HG03139 (cell line): ENCODE measurements around the gene LATS2.

Experiments used
- ATAC-seq: cut with Tn5 transposase; IDR thresholded peaks from one replicate; pipeline ENCODE4 v1.9.1; 2021; ENCODE audit not compliant: unreplicated experiment

LATS2 gene

DNA sequence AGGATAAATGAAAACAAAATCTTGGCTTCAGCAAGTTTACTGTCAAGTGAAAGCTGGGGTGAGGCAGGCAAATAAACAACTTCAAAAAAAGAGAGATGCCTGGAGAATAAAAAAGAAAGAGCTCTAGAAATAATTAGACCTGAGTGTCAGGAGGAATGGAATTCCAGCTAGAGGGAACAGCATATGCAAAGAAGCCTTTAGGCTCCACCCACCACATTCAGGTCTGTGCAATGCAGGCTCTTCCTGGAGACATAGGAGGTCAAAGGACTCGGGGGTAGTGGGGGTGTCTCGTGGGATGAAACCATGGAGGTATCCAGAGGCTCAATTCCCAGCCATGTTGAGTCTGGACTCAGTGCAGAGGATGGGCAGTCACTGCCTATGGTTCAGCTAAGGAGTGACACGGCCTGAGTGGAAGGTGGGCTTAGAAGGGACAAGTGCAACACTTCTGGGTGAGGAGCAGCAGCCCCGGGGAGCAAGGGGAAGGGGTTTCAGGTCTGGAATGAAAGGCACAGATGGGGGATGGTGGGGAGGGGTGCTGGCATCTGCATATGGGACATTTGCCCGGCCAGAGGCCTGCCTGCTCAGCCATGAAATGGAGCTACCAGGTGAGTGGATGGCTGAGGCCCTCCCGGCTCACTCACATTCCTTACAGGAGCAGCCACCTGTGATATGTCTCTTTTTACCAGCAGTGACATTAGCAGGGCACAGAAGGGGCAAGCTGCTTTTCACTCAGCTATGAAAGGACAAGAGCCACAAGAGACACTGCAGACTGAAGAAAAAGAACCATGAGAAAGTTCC lies 12.3 kb downstream of the LATS2 start:
- ATAC-seq = no peak

DNA sequence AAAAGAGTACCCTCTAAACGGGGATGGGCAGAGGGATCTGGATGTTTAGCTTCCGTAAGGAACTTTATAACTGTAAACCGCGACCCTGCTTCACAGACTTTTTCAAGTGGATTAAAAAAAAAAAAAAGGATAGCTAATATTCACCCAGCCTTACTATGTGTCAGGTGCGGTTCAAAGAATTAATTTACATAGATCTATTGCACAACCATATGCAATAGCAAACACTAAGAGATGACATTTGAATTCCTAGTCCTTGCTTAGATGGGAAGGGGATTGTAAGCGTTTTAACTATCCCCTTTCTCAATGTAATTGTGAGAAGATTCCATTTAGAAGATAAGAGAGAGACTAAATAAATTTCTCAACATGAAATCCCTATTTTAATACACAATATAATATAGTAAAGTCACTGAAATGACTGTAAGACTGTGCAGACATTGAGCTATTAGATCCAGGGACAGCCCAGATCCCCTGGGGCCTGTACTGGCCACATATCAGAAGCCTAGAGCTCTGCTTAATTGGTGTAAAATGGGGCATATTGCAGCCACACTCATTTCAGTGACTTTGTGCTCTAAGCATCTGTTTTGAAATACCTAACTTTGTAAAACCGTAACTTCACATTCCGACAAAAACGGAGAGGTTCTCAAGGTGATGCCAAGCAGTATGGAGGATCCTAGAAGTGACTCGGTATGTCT lies 13.6 kb downstream of the LATS2 start:
- no peak for ATAC-seq

DNA sequence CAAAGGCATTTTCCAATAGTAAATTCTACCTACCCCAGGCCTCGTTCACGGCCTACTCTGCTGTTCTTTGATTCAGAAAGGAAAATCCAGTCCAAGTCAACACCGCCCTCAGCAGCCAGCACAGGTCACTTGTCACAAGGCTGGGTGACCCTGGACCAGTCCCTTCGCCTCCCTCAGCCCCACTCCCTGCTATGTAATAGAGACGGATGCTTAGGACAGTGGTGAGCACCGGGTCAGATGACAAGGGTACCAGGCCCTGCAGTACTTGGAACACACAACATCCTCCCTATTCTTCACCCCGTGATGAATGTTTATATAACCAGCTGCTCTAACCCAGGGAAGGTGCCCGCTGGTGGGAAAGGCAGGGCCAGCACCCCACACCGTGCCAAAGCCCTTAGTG lies 14.3 kb downstream of the LATS2 start:
- ATAC-seq = no peak

DNA sequence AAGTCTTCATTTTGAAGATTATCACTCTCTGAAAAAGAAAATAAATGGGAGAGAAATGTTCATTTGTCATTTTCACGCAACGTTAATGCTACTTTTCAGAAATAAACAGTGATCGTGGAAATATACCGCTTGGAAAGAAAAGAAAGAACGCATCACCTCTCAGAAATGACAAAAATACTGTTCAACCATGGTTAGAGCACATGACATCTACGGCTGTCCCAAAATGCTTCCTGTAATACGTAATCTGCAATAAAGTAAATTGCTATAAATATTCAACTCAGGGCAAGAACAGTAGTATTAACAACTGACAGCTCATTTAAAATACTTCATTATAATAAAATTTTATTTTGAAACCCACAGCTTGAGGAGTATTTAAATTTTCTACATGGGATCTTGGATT lies 15.2 kb downstream of the LATS2 start:
- ATAC-seq = no peak

DNA sequence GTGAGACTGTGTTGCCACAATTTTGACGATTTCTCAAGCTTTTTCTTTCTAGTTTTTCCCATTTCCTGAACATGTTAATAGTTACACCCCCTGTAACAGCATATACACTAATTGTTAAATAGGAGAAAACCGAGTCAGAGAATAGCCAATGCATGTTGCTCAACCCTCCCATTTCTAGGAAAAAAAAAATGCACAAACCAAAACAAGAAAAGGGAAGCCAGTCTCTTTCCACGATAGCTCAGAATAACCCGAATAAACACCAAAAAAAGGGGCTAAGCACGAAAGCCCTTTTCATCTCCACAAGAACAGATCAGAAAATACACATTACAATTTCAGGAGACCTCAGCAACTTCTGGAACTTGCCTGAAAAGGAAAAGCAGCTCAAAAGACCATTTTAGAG lies 16.3 kb downstream of the LATS2 start:
- ATAC-seq = no peak

DNA sequence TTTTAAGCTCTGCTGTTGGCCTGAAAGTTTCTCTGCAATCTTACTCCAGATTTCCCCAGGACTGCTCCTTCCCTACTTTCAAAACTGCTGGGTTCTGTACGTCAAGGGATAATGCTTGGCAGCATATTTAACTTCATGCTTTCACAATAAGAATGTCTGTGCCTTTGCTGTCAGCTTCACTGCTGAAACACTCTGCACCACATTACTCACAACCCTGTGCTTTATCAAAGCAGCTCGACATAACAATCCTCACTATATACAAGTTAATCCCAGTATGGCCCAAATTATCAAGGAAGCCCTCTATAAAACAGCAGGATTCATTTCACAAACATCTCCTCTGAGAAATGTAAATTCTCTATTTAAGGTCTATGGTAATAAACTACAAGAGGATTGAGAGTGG lies 17.5 kb downstream of the LATS2 start:
- no peak for ATAC-seq

DNA sequence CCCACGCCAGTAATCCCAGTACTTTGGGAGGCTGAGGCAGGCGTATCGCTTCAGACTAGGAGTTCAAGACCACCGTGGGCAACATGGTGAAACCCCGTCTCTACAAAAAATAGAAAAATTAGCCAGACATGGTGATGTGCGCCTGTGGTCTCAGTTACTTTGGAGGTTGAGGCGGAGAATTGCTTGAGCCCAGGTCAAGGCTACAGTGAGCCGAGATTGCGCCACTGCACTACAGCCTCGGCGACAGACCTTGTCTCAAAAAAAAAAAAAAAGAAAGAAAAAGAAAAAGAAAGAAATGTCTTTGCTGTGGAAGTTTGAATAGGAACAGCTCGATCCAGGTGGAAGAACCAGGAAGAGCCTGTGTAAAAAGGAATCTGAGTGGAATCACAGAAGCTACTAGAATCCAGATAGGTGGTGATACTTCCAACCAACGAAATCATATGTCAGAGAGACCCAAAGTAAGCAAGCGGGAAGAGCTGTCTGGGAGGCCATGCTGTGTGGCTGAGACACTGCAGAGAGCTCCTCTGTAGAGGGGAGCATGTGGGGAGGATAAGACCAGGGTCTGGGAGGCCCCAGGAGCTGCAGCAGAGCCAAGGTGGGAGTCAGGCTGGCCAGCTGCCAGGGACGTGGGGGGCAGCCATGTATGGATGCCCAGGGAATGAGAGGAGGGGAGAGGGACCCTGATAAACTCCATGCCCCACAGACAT lies 21.1 kb downstream of the LATS2 start:
- no peak for ATAC-seq

DNA sequence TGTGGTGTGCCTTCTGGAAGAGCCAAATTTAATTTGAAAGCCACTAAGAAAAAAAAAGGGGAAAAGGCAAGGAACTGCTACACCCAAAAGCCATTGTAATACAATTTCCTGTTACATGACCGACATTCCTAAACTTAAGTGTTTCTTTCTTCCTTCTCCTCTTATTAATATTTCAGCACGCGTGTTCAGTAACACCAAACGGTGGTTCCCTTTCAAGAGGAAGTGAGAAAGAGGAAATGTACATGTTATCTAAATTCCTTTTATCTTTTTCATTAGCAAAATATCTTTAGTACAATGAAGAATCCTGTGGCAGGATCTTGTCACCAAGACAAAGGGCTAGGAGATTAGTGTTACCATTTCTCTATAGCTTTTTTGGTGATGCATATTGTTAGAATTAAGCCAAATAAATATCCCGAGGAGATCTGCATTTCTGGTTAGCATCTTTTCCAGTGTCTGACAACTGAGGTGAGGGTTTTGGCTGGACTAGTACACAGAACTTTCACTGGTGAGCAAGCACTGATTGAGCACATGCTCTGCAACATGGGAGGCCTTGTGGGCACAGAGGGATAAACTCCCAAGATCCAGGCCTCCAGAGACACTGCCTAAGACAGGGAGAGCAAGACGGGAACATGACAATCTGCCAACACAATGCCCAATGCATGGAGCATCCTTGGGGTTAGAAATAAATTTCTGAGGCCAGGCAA lies 22.1 kb downstream of the LATS2 start:
- no peak for ATAC-seq

DNA sequence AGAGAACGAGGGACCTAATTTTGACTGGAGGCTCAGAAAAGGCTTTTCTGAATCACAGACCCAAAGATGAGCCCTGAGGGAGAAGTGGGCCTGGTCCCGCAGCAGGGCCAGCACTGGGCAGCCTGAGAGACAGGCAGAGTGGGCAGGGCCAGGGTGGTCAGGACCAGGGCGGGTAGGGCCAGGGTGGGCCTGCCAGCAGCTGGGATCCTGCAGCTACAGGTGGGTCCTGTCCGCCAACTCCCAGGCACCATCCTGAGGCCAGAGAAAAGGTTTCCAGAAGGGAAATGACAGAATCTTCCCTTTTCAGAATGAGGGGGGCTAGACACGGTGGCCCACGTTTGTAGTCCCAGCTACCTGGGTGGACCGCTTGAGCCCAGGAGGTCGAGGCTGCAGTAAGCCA lies 23.7 kb downstream of the LATS2 start:
- no peak for ATAC-seq

DNA sequence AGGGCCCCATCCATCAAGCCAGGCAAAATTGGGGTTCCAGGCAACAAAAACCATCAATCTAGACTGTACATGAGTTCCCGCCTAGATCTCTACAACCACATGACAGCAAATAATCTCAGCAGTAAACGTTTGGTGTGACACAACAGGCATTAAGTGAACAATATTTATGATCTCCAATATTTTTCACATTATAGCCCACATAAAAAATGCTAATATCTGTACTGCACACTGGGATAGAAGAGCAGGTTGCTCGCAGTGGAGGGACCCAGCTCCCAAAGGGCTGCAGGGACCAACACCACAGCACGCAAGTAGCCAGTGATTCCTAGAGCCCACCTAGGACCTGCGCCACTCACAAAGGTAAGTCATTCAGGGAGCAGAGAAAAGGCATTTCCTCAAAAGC lies 25.9 kb downstream of the LATS2 start:
- ATAC-seq = no peak

DNA sequence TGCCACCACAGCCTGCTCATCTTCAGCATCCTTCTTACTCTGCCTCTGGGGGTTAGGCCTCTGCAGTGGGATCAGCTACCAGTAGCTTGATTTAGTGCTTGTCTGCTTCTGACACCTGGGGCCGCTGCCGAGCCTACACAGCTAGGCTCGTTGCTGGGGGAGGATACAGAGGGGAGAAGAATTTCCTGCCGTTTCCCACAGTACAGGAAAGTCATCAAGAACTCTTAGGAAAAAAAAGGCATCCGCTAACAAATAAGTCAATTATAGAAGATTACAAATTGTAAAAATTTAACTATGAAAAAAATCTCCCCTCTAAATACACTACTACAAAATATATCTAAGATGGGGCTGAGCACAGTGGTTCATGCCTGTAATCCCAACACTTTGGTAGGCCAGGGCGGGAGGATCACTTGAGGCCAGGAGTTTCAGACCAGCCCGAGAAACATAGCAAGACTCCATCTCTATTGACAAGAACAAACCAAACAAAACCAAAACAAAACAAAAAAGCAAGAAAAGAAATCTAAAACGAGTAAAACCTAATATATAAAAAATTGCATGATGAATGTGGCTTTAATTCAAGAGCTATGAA lies 26.7 kb downstream of the LATS2 start:
- ATAC-seq = no peak

DNA sequence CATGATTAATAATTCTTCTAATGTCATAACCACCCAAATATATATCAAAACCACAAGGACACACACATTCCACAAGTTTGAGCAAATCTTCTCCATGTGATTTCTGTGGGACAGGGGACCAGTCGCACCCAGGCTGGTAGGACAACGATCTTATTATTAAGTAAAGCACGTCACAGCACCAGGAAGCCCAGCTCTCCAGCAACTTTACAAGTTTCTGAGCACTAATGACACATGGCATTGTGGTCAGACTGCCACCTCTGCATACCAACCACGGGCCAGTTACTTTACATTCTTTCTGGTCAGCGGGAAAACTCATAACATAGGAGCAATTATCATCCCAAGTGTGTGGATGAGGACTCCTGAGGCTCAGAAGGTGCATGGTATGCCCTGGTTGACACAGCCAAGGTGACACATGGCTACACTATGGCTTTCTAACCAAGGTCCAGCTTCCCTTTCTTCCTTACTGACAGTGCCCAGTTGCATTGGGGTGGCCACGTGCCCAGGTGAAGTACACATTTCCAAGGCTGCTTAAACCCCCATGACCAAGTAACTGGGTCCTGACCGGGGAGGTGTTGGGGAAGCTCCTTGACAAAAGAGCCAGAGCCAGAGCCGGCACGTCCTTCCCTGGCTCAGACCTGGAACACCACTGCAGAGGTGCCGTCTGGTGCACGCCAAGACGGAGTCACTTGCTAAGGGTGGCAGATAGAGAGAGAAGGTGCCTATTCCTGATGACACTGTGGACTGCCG lies 27.4 kb downstream of the LATS2 start:
- no peak for ATAC-seq

DNA sequence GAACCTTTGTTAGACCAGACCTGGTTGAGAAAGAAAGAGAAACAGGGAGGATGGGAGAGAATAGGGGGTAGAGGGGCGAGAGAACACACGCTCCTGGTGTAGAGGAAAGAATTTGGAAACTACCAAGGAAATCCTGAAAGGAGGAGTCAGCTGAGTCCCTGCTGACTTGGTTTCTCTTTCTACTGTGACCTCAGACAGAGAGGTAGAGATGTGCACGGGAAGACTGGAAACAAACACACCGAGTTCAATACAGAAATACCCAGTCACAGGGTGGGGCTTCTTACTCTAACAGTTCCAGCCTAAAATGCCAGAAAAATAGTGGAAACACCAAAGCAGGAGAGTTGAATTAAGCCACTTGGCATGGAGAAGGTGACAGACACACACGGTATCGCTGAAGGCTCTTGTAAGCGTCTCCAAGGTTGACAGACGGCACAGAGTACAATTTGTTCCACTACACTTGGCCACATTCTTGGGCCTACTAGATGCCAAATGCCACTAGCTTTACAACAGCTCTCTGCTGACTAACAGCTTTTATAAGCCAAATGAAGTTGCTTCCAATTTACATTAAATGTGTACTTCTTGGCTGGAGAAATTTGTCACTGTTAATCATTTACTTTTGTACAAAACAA lies 28.1 kb downstream of the LATS2 start:
- no peak for ATAC-seq

DNA sequence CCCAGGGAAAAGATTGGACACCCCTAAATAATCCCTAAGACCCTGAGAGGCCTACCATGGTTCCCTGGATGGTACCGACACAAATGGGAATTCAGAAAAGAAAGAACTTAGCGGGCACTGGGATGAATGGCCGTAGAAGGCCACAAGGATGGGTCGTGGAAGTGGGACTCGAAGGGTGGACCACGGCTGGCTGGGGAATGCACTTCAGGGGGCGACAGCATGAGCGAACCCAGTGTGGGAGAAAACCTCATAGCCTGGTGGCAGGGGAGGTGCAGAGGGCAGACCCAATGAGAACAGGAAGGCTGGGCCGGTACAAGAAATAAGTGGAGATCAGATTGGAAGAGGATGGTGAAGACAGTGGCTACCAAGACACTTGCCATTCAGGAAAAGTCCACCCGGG lies 28.7 kb downstream of the LATS2 start:
- ATAC-seq = no peak

DNA sequence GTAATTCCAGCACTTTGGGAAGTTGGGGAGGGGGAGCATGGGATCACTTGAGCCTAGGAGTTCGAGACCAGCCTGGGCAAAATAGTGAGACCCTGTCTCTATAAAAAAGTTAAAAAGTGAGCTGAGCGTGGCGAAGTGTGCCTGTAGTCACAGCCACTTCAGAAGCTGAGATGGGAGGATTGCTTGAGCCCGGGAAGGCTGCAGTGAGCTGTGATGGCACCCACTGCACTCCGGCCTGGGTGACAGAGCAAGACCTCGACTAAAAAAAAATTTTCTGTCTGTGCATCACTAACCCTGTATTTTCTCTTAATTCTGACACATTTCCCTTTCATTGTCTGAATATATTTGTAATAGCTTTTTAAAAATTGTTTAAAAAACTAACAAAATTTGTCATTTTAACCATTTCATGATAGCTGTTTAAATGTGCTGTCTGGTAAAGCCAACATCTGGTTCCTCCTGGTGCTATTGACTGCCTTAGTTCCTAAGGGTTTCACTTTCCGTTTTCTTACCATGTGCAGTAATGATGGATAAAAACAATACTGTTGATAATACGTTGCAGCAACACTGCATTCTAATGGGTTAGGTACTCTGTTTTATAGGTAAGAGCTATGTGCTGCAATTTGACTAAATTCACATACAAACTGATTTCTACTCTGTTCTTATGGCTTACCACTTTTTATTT lies 29.7 kb downstream of the LATS2 start:
- no peak for ATAC-seq

DNA sequence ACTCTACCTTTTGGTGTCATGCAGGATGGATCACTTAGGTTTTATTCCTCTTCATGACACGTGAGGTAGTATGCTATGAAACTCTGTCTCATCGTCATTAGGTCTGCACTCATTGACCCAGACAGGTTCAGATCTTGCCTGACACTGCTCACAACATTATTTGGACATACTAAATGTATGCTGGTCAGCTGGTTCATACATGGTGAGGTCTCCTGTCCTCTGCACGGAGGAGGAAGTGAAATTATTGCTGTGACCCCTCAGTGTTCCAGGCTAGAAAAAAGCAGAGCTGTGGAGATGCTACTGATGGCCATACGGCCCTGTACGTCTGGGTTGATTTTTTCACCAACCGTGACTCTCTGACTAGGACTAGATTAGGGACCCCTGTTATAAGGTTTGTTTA lies 35.8 kb downstream of the LATS2 start:
- ATAC-seq = no peak

DNA sequence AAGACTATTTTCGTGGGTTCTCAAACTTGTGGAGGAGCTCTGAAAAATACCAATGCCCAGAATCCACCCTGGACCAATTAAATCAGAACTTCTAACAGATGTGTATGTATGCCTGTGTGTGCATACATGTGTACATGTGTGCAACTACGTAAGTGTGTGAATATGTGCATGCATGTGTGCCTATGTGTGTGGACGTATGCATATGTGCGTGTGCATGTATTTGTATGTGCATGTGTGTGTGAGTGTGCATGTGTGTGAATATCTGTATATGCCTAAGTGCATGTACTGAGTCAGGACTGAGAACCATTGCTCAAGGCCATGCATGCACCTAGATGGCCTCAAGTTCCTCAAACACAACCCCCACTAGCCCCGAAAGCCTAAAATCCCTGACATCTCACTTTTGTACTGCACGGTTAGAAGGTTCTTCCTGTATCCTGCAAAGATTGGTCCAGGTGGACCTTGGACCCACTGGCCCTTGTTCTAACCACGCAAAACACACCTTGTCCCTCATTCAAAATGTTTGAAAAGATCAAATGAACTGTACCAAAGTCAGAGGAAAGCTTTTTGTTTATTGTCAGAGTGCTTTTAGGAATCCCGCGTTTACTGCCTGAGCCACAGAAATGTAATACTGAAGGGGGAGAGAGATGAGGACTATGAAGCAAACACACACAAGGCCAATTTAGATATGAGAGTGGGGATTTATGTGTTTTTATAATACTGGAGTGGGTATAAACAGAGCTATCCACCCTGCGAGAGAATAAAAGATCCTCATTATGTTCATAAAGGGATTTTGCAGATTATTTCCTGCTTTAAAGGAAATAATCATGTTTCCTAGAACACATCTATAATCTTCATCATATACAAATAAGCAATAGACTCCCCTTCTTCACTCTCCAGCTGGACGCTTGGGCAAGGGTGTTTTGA lies 39.1 kb downstream of the LATS2 start:
- no peak for ATAC-seq

DNA sequence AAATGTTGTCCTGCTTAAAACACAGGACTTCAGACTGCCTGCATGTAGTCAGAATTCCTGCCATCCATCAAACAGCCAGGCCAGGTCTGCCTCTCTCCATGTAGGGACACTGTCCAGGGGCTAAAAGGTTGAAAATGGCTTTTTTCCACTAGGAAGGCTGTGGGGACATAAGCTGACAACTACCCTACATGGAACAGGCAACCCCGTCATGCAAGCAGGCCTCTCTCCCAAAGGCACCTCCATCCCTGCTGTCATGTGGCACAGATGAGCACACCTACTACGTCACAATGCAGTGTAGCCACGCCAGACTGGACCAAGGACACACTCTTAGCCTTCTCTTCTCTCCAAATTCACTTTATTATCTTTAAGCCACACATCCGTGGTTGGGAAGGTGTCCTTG lies 40.8 kb downstream of the LATS2 start:
- no peak for ATAC-seq
